H9 (cell line): Measurements from ENCODE around the gene CERS3. TPM values are rescaled to one million over a fixed set of nuclear protein-coding genes. Genes with fewer than 3 reads are reported as not detected.
A peak's percentile ranks its signal among the peaks of the same experiment; 100 is the strongest.

Experiments
- DNase-seq: peaks from one replicate; pipeline ENCODE4 v3.0.0-alpha.2; 2017
- H2AFZ ChIP-seq: one replicate; pipeline ENCODE4 v1.6.1; 2013; ENCODE audit warnings: mild to moderate bottlenecking, low read length, control low read depth, moderate library complexity
- H2AK5ac ChIP-seq: 2 replicates; pipeline ENCODE4 v1.6.1; 2013; ENCODE audit warnings: low read length, control low read depth, mixed read lengths; ENCODE audit not compliant: insufficient read length
- H2BK120ac ChIP-seq: one replicate; pipeline ENCODE4 v1.6.1; 2013; ENCODE audit warnings: low read depth, mild to moderate bottlenecking, low read length, control low read depth, inconsistent platforms; ENCODE audit not compliant: poor library complexity, severe bottlenecking
- H2BK12ac ChIP-seq: 2 replicates; pipeline ENCODE4 v1.6.1; 2013; ENCODE audit warnings: low read length, control low read depth, mixed read lengths, low read depth; ENCODE audit not compliant: insufficient read length
- H2BK15ac ChIP-seq: 2 replicates; pipeline ENCODE4 v1.6.1; 2013; ENCODE audit warnings: low read depth, low read length, control low read depth
- H2BK20ac ChIP-seq: one replicate; pipeline ENCODE4 v1.6.1; 2013; ENCODE audit warnings: low read depth, mild to moderate bottlenecking, low read length, control low read depth, inconsistent platforms; ENCODE audit not compliant: poor library complexity, severe bottlenecking
- H2BK5ac ChIP-seq: 2 replicates; pipeline ENCODE4 v1.6.1; 2013; ENCODE audit warnings: low read length, control low read depth, mixed read lengths; ENCODE audit not compliant: insufficient read length
- H3K14ac ChIP-seq: 2 replicates; pipeline ENCODE4 v1.6.1; 2013; ENCODE audit warnings: low read length, control low read depth; ENCODE audit not compliant: insufficient read depth
- H3K18ac ChIP-seq: 2 replicates; pipeline ENCODE4 v1.6.1; 2013; ENCODE audit warnings: low read depth, mild to moderate bottlenecking, mixed read lengths, low read length, control low read depth; ENCODE audit not compliant: insufficient read length
- H3K23ac ChIP-seq: 2 replicates; pipeline ENCODE4 v1.6.1; 2013; ENCODE audit warnings: low read length, control low read depth, mixed read lengths, low read depth; ENCODE audit not compliant: insufficient read length
- H3K23me2 ChIP-seq: 2 replicates; pipeline ENCODE4 v1.6.1; 2013; ENCODE audit warnings: low read depth, mild to moderate bottlenecking, mixed read lengths, low read length, control low read depth; ENCODE audit not compliant: insufficient read length, poor library complexity, severe bottlenecking
- H3K27ac ChIP-seq: 2 replicates; pipeline ENCODE4 v1.5.1; 2013; ENCODE audit warnings: low read length, control low read depth, mixed read lengths, low read depth; ENCODE audit not compliant: insufficient read length
- H3K27me3 ChIP-seq: 2 replicates; pipeline ENCODE4 v1.6.1; 2013; ENCODE audit warnings: low read length, control low read depth, inconsistent platforms; ENCODE audit not compliant: insufficient read depth
- H3K4ac ChIP-seq: 2 replicates; pipeline ENCODE4 v1.6.1; 2013; ENCODE audit warnings: low read depth, mild to moderate bottlenecking, control low read depth, inconsistent platforms, low read length, moderate library complexity
- H3K4me1 ChIP-seq: 2 replicates; pipeline ENCODE4 v1.6.1; 2013; ENCODE audit warnings: low read length, control low read depth, inconsistent platforms; ENCODE audit not compliant: insufficient read depth
- H3K4me2 ChIP-seq: 2 replicates; pipeline ENCODE4 v1.6.1; 2013; ENCODE audit warnings: low read length, control low read depth, mixed read lengths; ENCODE audit not compliant: insufficient read length, insufficient read depth
- H3K56ac ChIP-seq: 2 replicates; pipeline ENCODE4 v1.6.1; 2013; ENCODE audit warnings: low read depth, mild to moderate bottlenecking, mixed read lengths, low read length, control low read depth; ENCODE audit not compliant: insufficient read length
- H3K79me1 ChIP-seq: 2 replicates; pipeline ENCODE4 v1.6.1; 2013; ENCODE audit warnings: low read depth, mild to moderate bottlenecking, moderate library complexity, low read length, control low read depth, inconsistent platforms; ENCODE audit not compliant: insufficient read depth, poor library complexity, severe bottlenecking
- H3K79me2 ChIP-seq: 2 replicates; pipeline ENCODE4 v1.6.1; 2013; ENCODE audit warnings: low read length, control low read depth, inconsistent platforms; ENCODE audit not compliant: insufficient read depth
- H3K9ac ChIP-seq: 2 replicates; pipeline ENCODE4 v1.6.1; 2013; ENCODE audit warnings: low read length, control low read depth, mixed read lengths; ENCODE audit not compliant: insufficient read length; ENCODE audit errors: extremely low read depth
- H3K9me3 ChIP-seq: one replicate; pipeline ENCODE4 v1.6.1; 2013; ENCODE audit warnings: low read depth, low read length, inconsistent platforms; ENCODE audit not compliant: control insufficient read depth
- H3T11ph ChIP-seq: one replicate; pipeline ENCODE4 v1.6.1; 2013; ENCODE audit warnings: mild to moderate bottlenecking, low read length, control low read depth, inconsistent platforms
- H4K20me1 ChIP-seq: one replicate; pipeline ENCODE4 v1.6.1; 2013; ENCODE audit not compliant: control insufficient read depth, insufficient read length, insufficient read depth
- H4K5ac ChIP-seq: 2 replicates; pipeline ENCODE4 v1.6.1; 2013; ENCODE audit warnings: low read depth, mild to moderate bottlenecking, mixed read lengths, low read length, control low read depth; ENCODE audit not compliant: insufficient read length
- H4K8ac ChIP-seq: replicated peaks from 2 replicates; pipeline ENCODE4 v1.6.1; 2013; ENCODE audit warnings: low read length, control low read depth, mixed read lengths, low read depth; ENCODE audit not compliant: insufficient read length
- H4K91ac ChIP-seq: 2 replicates; pipeline ENCODE4 v1.6.1; 2013; ENCODE audit warnings: low read depth, mild to moderate bottlenecking, moderate library complexity, mixed read lengths, low read length, control low read depth; ENCODE audit not compliant: insufficient read length
- H3K27ac Mint-ChIP-seq, 3 experiments: 2 replicates in 2 of 3; 3 replicates in 1 of 3; pipeline ENCODE4 v1.8.0; 2020 to 2021; ENCODE audit warnings: mixed read lengths in 3 of 3, mild to moderate bottlenecking in 1 of 3, moderate library complexity in 1 of 3
- H3K27me3 Mint-ChIP-seq: 2 replicates; pipeline ENCODE4 v1.8.0; 2021; ENCODE audit warnings: low read depth, mild to moderate bottlenecking, moderate library complexity, mixed read lengths
- H3K36me3 Mint-ChIP-seq, 3 experiments: 2 replicates in 2 of 3; 3 replicates in 1 of 3; pipeline ENCODE4 v1.8.0; 2020 to 2021; ENCODE audit warnings: low read depth in 3 of 3, mixed read lengths in 3 of 3; ENCODE audit not compliant: insufficient read depth in 1 of 3
- H3K4me1 Mint-ChIP-seq, 2 experiments: 2 replicates each; pipeline ENCODE4 v1.8.0; 2020; ENCODE audit warnings: mixed read lengths in 2 of 2
- H3K4me3 Mint-ChIP-seq, 2 experiments: 2 replicates in 1 of 2; 3 replicates in 1 of 2; pipeline ENCODE4 v1.8.0; 2020 to 2021; ENCODE audit warnings: mild to moderate bottlenecking in 2 of 2, mixed read lengths in 2 of 2, moderate library complexity in 1 of 2
- H3K9me3 Mint-ChIP-seq, 2 experiments: 2 replicates in 1 of 2; 3 replicates in 1 of 2; pipeline ENCODE4 v1.8.0; 2020; ENCODE audit warnings: mild to moderate bottlenecking in 2 of 2, mixed read lengths in 2 of 2, moderate library complexity in 1 of 2
- WGBS: extraction: QIAGEN DNeasy Blood & Tissue Kit; methylation state at CpG from one replicate; pipeline ENCODE4 v1.1.7; 2013; ENCODE audit warnings: missing lambda C conversion rate, low lambda C conversion rate, mixed read lengths; ENCODE audit not compliant: insufficient read length; ENCODE audit errors: extremely low coverage; 5-methylcytosine and 5-hydroxymethylcytosine counted together
- total RNA-seq: library from RNA; stranded (reverse); gene quantifications from 2 replicates; pipeline ENCODE4 v1.2.1, GENCODE V29; 2021
- TF ChIP-seq, protein P1 (sequence below): fragments of 200-600 bp; sonication (generic); conservative IDR thresholded peaks from 3 replicates; pipeline ENCODE4 v1.8.0; 2021; ENCODE audit warnings: antibody characterized with exemption, mild to moderate bottlenecking

The CERS3 gene
- total RNA-seq, 1 experiment from 2014 or later, result 1.4 TPM

DNA sequence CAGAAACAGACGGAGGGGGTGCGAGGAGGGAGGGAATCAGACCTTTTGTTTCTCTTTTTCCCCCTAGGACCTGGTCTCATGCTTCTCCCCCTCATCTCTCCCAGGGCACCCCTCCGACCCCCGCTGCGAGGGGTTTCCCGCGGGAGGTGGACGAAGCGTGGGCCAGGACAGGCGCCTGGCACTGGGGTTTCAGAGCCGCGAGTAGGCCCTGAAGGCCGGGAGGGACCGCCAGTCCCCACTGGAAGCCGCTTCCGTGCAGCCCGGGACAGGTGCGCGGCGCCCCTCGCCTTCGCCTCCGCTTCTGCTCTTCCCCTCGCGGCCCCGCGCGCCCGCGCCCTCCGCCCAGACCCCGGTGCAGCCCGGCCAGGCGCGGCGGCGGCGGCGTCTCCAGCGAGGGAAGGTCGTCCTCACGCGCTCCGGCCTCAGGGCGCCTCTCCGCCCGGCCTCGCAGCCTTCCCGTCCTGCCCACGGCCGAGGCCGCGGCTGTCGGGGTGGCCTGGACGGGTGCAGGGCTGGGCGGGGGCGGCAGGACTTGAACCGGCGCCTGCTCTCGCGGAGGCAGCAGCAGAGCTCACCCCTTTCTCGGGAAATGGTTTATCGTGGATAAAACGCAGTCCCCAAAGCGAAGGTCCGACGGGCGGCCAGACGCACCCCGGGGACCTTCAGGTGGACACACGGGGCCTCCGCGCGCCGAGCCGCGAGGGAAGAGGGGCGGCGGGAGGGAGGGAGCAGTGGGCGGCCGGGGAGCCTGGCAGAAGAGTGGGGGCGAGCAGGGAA lies 155.4 kb downstream of the CERS3 start:
- H2AFZ ChIP-seq, result no peak overlapping the region
- peaks cover 8% of the 10 kb centered on the region; the same call in 1 of the 2 replicates for H3K27me3 ChIP-seq
- Mint-ChIP-seq H3K4me1 (peaks cover 5 to 7% of the 10 kb centered on the region in 2 experiments; a peak in 3 of 4 replicates), H3K4me3 (peak overlapping the region; percentile 70 to 87), H3K36me3 (peaks cover 0 to 13% (median 13%) of the 10 kb centered on the region in 3 experiments; a peak in 4 of 7 replicates), H3K27me3 (peaks cover 46% of the 10 kb centered on the region), H3K9me3 (peaks cover 15 to 31% of the 10 kb centered on the region in 2 experiments), H3K27ac (no peak overlapping the region; a peak in 1 of 7 replicates)
- H3K18ac ChIP-seq, result peak overlapping the region; percentile 18
- no peaks in the 10 kb centered on the region for H4K20me1 ChIP-seq
- no peak overlapping the region for H2BK5ac ChIP-seq
- no CpG with 5 or more reads among the region's 82 CpGs for WGBS
- H3K27ac ChIP-seq, result no peak overlapping the region
- no peak overlapping the region for H2BK15ac ChIP-seq
- peak overlapping the region; percentile 60 for H3K4me2 ChIP-seq
- H2BK12ac ChIP-seq, result no peak overlapping the region
- H3K4me1 ChIP-seq, result no peaks in the 10 kb centered on the region
- no peaks in the 10 kb centered on the region for H3K79me1 ChIP-seq
- no peak overlapping the region for H2BK20ac ChIP-seq
- H2BK120ac ChIP-seq, result no peak overlapping the region
- no peak overlapping the region for H4K5ac ChIP-seq
- H3T11ph ChIP-seq, result no peak overlapping the region
- peaks cover 3% of the 10 kb centered on the region for H3K23me2 ChIP-seq
- no peak overlapping the region for H3K4ac ChIP-seq
- TF ChIP-seq, protein P1, sequence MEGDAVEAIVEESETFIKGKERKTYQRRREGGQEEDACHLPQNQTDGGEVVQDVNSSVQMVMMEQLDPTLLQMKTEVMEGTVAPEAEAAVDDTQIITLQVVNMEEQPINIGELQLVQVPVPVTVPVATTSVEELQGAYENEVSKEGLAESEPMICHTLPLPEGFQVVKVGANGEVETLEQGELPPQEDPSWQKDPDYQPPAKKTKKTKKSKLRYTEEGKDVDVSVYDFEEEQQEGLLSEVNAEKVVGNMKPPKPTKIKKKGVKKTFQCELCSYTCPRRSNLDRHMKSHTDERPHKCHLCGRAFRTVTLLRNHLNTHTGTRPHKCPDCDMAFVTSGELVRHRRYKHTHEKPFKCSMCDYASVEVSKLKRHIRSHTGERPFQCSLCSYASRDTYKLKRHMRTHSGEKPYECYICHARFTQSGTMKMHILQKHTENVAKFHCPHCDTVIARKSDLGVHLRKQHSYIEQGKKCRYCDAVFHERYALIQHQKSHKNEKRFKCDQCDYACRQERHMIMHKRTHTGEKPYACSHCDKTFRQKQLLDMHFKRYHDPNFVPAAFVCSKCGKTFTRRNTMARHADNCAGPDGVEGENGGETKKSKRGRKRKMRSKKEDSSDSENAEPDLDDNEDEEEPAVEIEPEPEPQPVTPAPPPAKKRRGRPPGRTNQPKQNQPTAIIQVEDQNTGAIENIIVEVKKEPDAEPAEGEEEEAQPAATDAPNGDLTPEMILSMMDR, result no peak
- DNase-seq, result no peak
- H4K91ac ChIP-seq, result no peak overlapping the region
- H3K9ac ChIP-seq, result no peak overlapping the region
- no peaks in the 10 kb centered on the region for H3K9me3 ChIP-seq
- H4K8ac ChIP-seq, result no peak overlapping the region
- no peak overlapping the region for H2AK5ac ChIP-seq
- no peak overlapping the region for H3K23ac ChIP-seq
- H3K14ac ChIP-seq, result peak overlapping the region; percentile 68; the same call in 1 of the 2 replicates
- H3K56ac ChIP-seq, result no peak overlapping the region
- H3K79me2 ChIP-seq, result no peaks in the 10 kb centered on the region
